PC-9 (cell line): ENCODE data around the gene PSD4. TPM values are rescaled to one million over a fixed set of nuclear protein-coding genes. Genes with fewer than 3 reads are reported as not detected.

ENCODE experiments used
- BruUV-seq: library from RNA; stranded (reverse); fragments of 400-500 nt; replicated peaks from 2 replicates; lab custom pipeline; 2021; lab: Mats Ljungman, UMichigan
- CTCF ChIA-PET: fragments of 300-600 bp; sonication (Branson Sonifier 250); formaldehyde crosslinking; loops from one replicate; lab custom pipeline; 2022; ENCODE audit warnings: antibody characterized with exemption; lab: Charles Lee
- POLR2A ChIA-PET: fragments of 300-600 bp; sonication (Branson Sonifier 250); formaldehyde crosslinking; loops from one replicate; lab custom pipeline; 2022; ENCODE audit warnings: antibody characterized with exemption; ENCODE audit not compliant: unreplicated experiment; lab: Charles Lee
- DNase-seq, 2 experiments: peaks; one replicate each; pipeline versions ENCODE4 v3.0.0 to v3.0.0-alpha.2; 2015 to 2022; ENCODE audit warnings: mixed read lengths in 1 of 2
- H2AFZ ChIP-seq: fragments of 200-600 bp; sonication (generic); 2 replicates; pipeline ENCODE4 v1.8.1; 2017; ENCODE audit warnings: antibody characterized with exemption
- H3F3A ChIP-seq: fragments of 200-600 bp; sonication (generic); 2 replicates; pipeline ENCODE4 v1.8.1; 2017; ENCODE audit warnings: antibody characterized with exemption, mild to moderate bottlenecking, low read depth; ENCODE audit not compliant: insufficient read depth
- H3K27ac ChIP-seq: fragments of 200-600 bp; sonication (generic); 2 replicates; pipeline ENCODE4 v1.6.1; 2016; ENCODE audit warnings: mixed run types
- H3K27me3 ChIP-seq: fragments of 200-600 bp; sonication (generic); 2 replicates; pipeline ENCODE4 v1.6.1; 2016; ENCODE audit warnings: low read depth, mixed run types; ENCODE audit not compliant: insufficient read depth
- H3K36me3 ChIP-seq: fragments of 200-600 bp; sonication (generic); 2 replicates; pipeline ENCODE4 v1.6.1; 2016; ENCODE audit warnings: low read depth, mixed run types
- H3K4me1 ChIP-seq: fragments of 200-600 bp; sonication (generic); replicated peaks from 2 replicates; pipeline ENCODE4 v1.6.1; 2016; ENCODE audit warnings: mixed run types; ENCODE audit not compliant: insufficient read depth
- H3K4me2 ChIP-seq: fragments of 200-600 bp; sonication (generic); 2 replicates; pipeline ENCODE4 v1.6.1; 2017; ENCODE audit warnings: mixed run types
- H3K4me3 ChIP-seq: fragments of 200-600 bp; sonication (generic); 2 replicates; pipeline ENCODE4 v1.6.1; 2016; ENCODE audit warnings: mixed run types
- H3K79me2 ChIP-seq: fragments of 200-600 bp; sonication (generic); 2 replicates; pipeline ENCODE4 v1.6.1; 2017; ENCODE audit warnings: low read depth, mixed run types
- H3K9me2 ChIP-seq: fragments of 200-600 bp; sonication (generic); 2 replicates; pipeline ENCODE4 v1.8.1; 2017; ENCODE audit warnings: mild to moderate bottlenecking; ENCODE audit not compliant: insufficient read depth
- H3K9me3 ChIP-seq: fragments of 200-600 bp; sonication (generic); 2 replicates; pipeline ENCODE4 v1.8.1; 2016; ENCODE audit warnings: low read depth; ENCODE audit not compliant: insufficient read depth
- H4K20me1 ChIP-seq: fragments of 200-600 bp; sonication (generic); 2 replicates; pipeline ENCODE4 v1.8.1; 2017; ENCODE audit not compliant: insufficient read depth
- EZH2 ChIP-seq: fragments of 200-600 bp; sonication (generic); IDR thresholded peaks from 2 replicates; pipeline ENCODE4 v1.8.0; 2017; ENCODE audit warnings: antibody characterized with exemption, low read depth
- intact Hi-C: fragments of 100-400 bp; cut with micrococcal nuclease; formaldehyde crosslinking; loops from one replicate; pipeline ENCODE4 v1.10.0; 2022; ENCODE audit not compliant: unreplicated experiment
- total RNA-seq: library from RNA; stranded (reverse); gene quantifications from 2 replicates; pipeline ENCODE4 v1.2.3, GENCODE V29; 2021
- TF ChIP-seq, protein P1 (sequence below): fragments of 200-600 bp; sonication (generic); conservative IDR thresholded peaks from 2 replicates; pipeline ENCODE4 v1.6.1; 2017; ENCODE audit warnings: mixed run types, antibody characterized with exemption, mild to moderate bottlenecking, moderate library complexity

PSD4 gene
- total RNA-seq, 1 experiment from 2014 or later: 29.6 TPM

DNA sequence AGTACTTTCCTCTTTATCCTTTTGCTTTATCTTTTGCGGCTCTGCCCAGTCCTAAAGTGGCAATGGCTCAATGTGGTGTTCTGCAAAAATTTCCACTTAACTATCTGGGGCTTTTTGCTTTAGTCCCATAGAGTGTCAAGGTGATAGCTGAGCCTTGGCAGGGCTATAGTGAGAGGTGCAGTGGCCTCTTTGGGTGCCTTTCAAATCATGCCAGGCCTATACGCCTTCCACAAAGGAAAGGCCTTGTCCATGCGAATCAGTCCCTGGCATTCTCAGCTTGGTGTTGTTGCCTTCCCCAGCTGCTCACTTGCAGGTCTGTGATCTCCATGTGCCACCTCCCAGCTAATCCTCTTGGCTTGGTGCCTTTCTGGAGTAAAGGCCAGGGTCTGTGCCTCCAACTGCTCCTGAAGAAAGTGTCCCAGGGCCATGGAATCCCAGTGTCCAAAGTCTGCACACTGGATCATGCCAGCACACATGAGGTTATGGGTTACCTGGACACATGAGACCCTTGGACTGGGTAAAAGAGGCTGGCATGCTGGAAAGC, 78.3 kb downstream of the PSD4 start:
- H3K27ac ChIP-seq: no peak overlapping the region
- no peaks in the 10 kb centered on the region for H3F3A ChIP-seq
- POLR2A ChIA-PET: interaction anchor here (0.7 kb wide), 1 partner anchor 11 kb away, joined by 3 read pairs; no protein-coding TSS in a partner anchor
- TF ChIP-seq, protein P1, sequence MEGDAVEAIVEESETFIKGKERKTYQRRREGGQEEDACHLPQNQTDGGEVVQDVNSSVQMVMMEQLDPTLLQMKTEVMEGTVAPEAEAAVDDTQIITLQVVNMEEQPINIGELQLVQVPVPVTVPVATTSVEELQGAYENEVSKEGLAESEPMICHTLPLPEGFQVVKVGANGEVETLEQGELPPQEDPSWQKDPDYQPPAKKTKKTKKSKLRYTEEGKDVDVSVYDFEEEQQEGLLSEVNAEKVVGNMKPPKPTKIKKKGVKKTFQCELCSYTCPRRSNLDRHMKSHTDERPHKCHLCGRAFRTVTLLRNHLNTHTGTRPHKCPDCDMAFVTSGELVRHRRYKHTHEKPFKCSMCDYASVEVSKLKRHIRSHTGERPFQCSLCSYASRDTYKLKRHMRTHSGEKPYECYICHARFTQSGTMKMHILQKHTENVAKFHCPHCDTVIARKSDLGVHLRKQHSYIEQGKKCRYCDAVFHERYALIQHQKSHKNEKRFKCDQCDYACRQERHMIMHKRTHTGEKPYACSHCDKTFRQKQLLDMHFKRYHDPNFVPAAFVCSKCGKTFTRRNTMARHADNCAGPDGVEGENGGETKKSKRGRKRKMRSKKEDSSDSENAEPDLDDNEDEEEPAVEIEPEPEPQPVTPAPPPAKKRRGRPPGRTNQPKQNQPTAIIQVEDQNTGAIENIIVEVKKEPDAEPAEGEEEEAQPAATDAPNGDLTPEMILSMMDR: no peak
- TF ChIP-seq EZH2: no peak
- DNase-seq: no peak
- no peak overlapping the region for H3K4me2 ChIP-seq
- no peaks in the 10 kb centered on the region; the same call in 1 of the 2 replicates for H4K20me1 ChIP-seq
- intact Hi-C loops: no loop called here
- no peaks in the 10 kb centered on the region for H3K36me3 ChIP-seq
- CTCF ChIA-PET: no interaction called here
- H3K9me3 ChIP-seq: no peaks in the 10 kb centered on the region
- no peak overlapping the region for H3K4me3 ChIP-seq
- BruUV-seq: no TSS peak
- H3K4me1 ChIP-seq: 0 out of 2 replicates have a peak, but pooled peaks cover 4% of the 10 kb centered on the region
- peaks cover 8% of the 10 kb centered on the region; the same call in 1 of the 2 replicates for H3K79me2 ChIP-seq
- no peak overlapping the region for H2AFZ ChIP-seq
- no peaks in the 10 kb centered on the region for H3K27me3 ChIP-seq
- no peaks in the 10 kb centered on the region for H3K9me2 ChIP-seq

DNA sequence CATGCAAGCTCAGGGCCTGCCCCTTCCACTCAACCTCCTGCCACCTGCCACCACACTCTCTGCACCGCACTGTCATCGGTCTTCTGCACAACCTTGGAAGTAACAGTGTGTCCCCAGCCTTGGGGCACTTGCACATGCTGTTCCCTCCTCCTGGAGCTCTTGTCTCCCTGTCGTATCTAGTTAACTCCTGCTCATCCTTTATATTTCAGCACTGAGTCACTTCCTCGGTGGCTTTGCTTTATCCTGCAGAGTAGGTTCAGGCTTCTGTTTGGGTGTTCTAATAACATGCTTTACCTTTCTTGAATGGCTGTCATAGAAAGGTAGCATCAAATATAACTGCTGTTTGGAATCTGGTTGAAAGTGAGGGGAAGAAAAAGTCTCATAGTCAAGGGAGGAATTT, 79.7 kb downstream of the PSD4 start:
- no peaks in the 10 kb centered on the region for H3F3A ChIP-seq
- H4K20me1 ChIP-seq: no peaks in the 10 kb centered on the region; the same call in 1 of the 2 replicates
- TF ChIP-seq EZH2: no peak
- TF ChIP-seq, protein P1: no peak
- POLR2A ChIA-PET: no interaction called here
- no peaks in the 10 kb centered on the region for H3K9me3 ChIP-seq
- H3K36me3 ChIP-seq: no peaks in the 10 kb centered on the region
- H3K27me3 ChIP-seq: no peaks in the 10 kb centered on the region
- H3K4me2 ChIP-seq: no peak overlapping the region
- no peaks in the 10 kb centered on the region for H3K9me2 ChIP-seq
- DNase-seq: no peak
- no peak overlapping the region for H3K27ac ChIP-seq
- BruUV-seq: no TSS peak
- H3K79me2 ChIP-seq: peaks cover 8% of the 10 kb centered on the region; the same call in 1 of the 2 replicates
- no peak overlapping the region for H2AFZ ChIP-seq
- 0 out of 2 replicates have a peak, but pooled peaks cover 4% of the 10 kb centered on the region for H3K4me1 ChIP-seq
- intact Hi-C loops: no loop called here
- CTCF ChIA-PET: no interaction called here
- H3K4me3 ChIP-seq: no peak overlapping the region

DNA sequence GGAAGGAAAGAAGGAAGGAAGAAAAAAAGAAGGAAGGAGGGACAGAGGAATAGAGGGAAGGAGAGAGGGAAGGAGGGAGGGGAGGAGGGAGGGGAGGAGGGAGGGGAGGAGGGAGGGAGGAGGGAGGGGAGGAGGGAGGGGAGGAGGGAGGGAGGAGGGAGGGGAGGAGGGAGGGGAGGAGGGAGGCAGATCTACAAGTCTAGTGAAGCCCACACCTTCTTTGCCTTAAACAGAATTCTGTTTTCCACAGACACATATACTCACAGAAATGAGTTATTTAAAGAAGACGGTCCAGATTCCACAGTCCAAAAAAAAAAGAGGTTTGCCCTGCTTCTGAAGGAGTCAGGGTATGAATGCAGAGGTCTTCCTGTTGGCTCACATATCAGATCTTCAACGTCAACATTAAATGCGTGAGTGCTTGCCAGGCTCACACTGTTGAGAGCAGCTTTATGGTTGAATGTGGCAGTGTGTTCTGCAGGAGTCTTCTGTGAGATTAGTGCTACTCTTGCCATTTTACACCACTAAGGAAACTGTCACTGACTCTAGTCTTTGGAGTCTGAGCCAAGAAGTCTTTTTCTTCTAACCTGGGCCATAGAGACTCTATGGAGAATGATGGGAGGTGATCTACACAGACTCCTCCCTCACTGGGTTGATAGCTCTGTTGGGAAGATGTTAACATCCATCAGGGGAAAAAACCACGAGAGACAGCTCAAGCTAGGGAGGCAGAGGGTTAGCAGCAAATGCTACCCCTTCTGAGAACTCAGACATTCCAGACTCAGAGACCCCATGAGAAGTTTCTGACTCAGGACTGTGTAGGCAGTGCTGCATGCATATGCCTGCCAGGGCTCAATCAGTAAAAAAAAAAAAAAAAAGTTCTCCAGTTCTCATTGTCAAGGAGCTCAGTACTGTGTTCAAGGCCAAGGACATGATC, 81.6 kb downstream of the PSD4 start:
- Histone ChIP-seq H3K27me3 (no peaks in the 10 kb centered on the region), H3F3A (no peaks in the 10 kb centered on the region), H3K4me3 (no peak overlapping the region), H3K9me2 (no peaks in the 10 kb centered on the region), H3K36me3 (0 out of 2 replicates have a peak, but pooled peaks cover 11% of the 10 kb centered on the region), H2AFZ (no peak overlapping the region), H3K4me1 (no peaks in the 10 kb centered on the region), H3K79me2 (peaks cover 6% of the 10 kb centered on the region; the same call in 1 of the 2 replicates), H3K9me3 (no peaks in the 10 kb centered on the region), H3K27ac (no peak overlapping the region), H3K4me2 (no peak overlapping the region), H4K20me1 (no peaks in the 10 kb centered on the region; the same call in 1 of the 2 replicates)
- TF ChIP-seq EZH2: no peak
- TF ChIP-seq, protein P1: no peak
- CTCF ChIA-PET: interaction anchor here (0.6 to 0.8 kb wide), 2 partner anchors 119 to 135 kb away, joined by 4 to 10 read pairs; no protein-coding TSS in a partner anchor
- POLR2A ChIA-PET: no interaction called here
- no TSS peak for BruUV-seq
- no peak for DNase-seq
- intact Hi-C loops: no loop called here
